Measurements from ENCODE around the gene MAPK4.
"Not testable (repeated sequence)": the region's sequence is repeated elsewhere in the genome, so short reads cannot be mapped to it uniquely, and the experiment has no call there.

MAPK4 gene

GRCh38 chr18:50775726-50776125 lies 215.8 kb downstream of the MAPK4 start:
- no CpG with 5 or more reads among the region's 14 CpGs for WGBS (ENCODE audit: insufficient coverage, insufficient read length)
- no peak overlapping the region for H3K27ac ChIP-seq (ENCODE audit: low read length)
- H3K4me1 ChIP-seq (ENCODE audit: control insufficient read depth, insufficient read depth, low read length): peaks cover 3% of the 10 kb centered on the region; the same call in 1 of the 2 replicates
- no peak for DNase-seq (ENCODE audit: low read depth, low spot score)
- no peaks in the 10 kb centered on the region for H3K36me3 ChIP-seq (ENCODE audit: control insufficient read depth, insufficient read depth, low read length)
- H3K4me3 ChIP-seq (ENCODE audit: low read length): no peak overlapping the region
- H3K27me3 ChIP-seq (ENCODE audit: control insufficient read depth, insufficient read depth, low read length): no peaks in the 10 kb centered on the region
- H3K9me3 ChIP-seq (ENCODE audit: control insufficient read depth, insufficient read depth, low read length): no peaks in the 10 kb centered on the region

DNA sequence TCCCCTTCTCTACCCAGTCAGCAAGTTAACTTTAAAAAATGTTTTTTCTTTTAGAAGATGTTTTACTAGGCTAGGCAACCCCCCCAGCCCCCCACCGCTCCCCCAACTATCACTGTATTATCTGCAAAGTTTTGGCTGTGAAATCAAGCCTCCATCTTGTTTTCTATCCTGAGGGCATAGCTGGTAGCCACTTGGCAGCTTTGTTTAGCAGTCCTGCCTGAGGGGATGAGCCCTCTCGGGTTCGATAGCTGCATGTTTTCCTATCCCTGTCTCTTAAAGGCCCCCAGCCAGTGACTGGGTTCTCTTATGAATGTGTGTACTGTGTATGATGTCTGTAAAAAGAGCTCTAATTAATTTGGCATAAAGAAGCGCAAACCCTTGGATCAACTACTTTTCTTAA lies 216.5 kb downstream of the MAPK4 start:
- H3K36me3 ChIP-seq (ENCODE audit: control insufficient read depth, insufficient read depth, low read length): no peaks in the 10 kb centered on the region
- DNase-seq (ENCODE audit: low read depth, low spot score): no peak
- H3K27ac ChIP-seq (ENCODE audit: low read length): no peak overlapping the region
- WGBS (ENCODE audit: insufficient coverage, insufficient read length): no CpG with 5 or more reads among the region's 4 CpGs
- H3K4me1 ChIP-seq (ENCODE audit: control insufficient read depth, insufficient read depth, low read length): peaks cover 3% of the 10 kb centered on the region; the same call in 1 of the 2 replicates
- no peak overlapping the region for H3K4me3 ChIP-seq (ENCODE audit: low read length)
- H3K9me3 ChIP-seq (ENCODE audit: control insufficient read depth, insufficient read depth, low read length): no peaks in the 10 kb centered on the region
- H3K27me3 ChIP-seq (ENCODE audit: control insufficient read depth, insufficient read depth, low read length): no peaks in the 10 kb centered on the region

DNA sequence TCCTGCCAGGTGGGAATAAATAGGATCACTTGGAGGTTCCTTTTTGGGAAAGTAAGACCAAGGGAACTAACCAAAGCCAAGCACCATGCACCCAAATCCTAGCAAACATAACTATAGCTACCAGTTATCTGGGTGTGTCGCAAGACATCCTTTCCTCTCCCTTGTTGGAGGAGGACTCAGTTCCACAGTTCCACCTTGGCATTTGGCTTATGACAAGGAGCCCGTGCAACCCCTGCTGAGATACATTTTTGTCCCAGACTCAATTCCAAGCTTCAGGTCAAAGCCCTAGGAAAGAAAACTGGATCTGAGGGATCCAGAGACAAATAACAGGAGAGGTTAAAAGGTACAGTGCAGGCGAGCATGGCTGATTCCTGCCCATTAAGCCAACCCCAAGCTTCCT lies 219.1 kb downstream of the MAPK4 start:
- no CpG with 5 or more reads among the region's 3 CpGs for WGBS (ENCODE audit: insufficient coverage, insufficient read length)
- not testable (repeated sequence) for H3K4me1 ChIP-seq (ENCODE audit: control insufficient read depth, insufficient read depth, low read length); DNase-seq (ENCODE audit: low read depth, low spot score)

More for the DNA sequence above, 219.1 kb downstream of the MAPK4 start:
- H3K27me3 ChIP-seq (ENCODE audit: control insufficient read depth, insufficient read depth, low read length); H3K9me3 ChIP-seq (ENCODE audit: control insufficient read depth, insufficient read depth, low read length); H3K36me3 ChIP-seq (ENCODE audit: control insufficient read depth, insufficient read depth, low read length); H3K27ac ChIP-seq (ENCODE audit: low read length); H3K4me3 ChIP-seq (ENCODE audit: low read length): not testable (repeated sequence)

All from iPS DF 6.9 (cell line).